ENCODE results near the gene INAFM1. TPM values are rescaled to one million over a fixed set of nuclear protein-coding genes. Genes with fewer than 3 reads are reported as not detected.
A peak's percentile ranks its signal among the peaks of the same experiment; 100 is the strongest.

INAFM1 gene
- total and polyA plus RNA-seq, 9 of the 15 experiments (the other 6 are each of a cell fraction or from before 2014, with no cell fraction given), result 0.71 to 30.9 (median 3.1) TPM

DNA sequence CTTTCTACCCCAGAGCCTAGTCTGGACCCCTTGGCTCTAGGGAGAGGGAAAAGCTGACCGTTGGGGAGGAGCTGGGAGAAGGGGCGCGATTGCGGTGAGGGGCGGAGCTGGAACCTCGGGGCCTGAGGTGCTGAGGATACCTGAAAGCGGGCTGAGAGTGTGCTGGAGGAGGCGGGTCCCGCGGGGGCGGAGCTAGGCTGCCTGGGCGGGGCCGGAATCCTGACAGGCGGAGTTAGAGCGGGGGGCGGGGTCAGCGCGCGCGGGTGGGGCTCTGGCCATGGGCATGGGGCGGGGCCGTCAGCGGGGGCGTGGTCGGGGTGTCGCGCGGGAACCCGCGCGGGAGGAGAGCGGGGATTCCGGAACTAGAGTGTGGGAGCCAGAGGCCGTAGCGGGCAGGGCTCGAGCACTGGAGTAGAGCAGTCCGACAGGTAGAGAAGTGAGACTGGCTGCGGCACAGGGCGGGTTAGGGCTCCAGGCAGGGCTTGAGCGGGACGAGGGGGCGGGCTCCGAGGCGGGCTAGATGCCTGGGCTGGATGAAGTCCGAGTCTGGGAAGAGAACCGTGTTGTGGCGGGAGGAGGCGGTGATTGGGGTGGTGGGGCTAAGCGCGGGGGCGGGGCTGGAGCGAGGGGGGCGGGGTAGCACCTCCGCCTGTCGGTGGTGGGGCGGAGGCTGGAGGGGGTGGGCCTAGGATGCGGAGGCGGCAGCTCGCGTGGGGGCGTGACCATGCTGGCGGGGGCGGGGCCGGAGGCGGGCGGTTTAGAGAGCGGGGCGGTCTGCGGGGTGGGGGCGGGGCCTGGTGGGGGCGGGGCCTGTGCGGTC lies at the start of gene INAFM1 (continued):
- no peak for TF ChIP-seq FOXK1 (CRISPR knock-in tag; IDR thresholded peaks at IDR 0.05; ENCODE audit: borderline replicate concordance)
- no peak for TF ChIP-seq HSF4 (CRISPR knock-in tag; IDR thresholded peaks at IDR 0.05; ENCODE audit: borderline replicate concordance)
- no peak for TF ChIP-seq SIX5 (IDR thresholded peaks at IDR 0.05; ENCODE audit: borderline replicate concordance in 1 of 2, insufficient read depth in 1 of 2, low read depth in 1 of 2, low read length in 2 of 2)
- TF ChIP-seq NRF1 (conservative IDR thresholded peaks at IDR 0.05 in 1 of 2, IDR thresholded peaks at IDR 0.05 in 1 of 2), result peak; percentile 66 to 67
- peak; percentile 73; the same call in 1 of the 2 replicates for TF ChIP-seq HIVEP1 (CRISPR knock-in tag; IDR thresholded peaks at IDR 0.05)
- no peak for TF ChIP-seq SMARCE1 (IDR thresholded peaks at IDR 0.05)
- TF ChIP-seq ZNF212 (CRISPR knock-in tag; IDR thresholded peaks at IDR 0.05), result no peak; the same call in 1 of the 2 replicates
- TF ChIP-seq NBN (IDR thresholded peaks at IDR 0.05; ENCODE audit: low read depth), result peak; percentile 27; the same call in 1 of the 2 replicates
- no peak for TF ChIP-seq SOX6 (IDR thresholded peaks at IDR 0.05)
- TF ChIP-seq THRA (IDR thresholded peaks at IDR 0.05), result no peak
- no peak for TF ChIP-seq GABPA (tag; conservative IDR thresholded peaks at IDR 0.05; ENCODE audit: low read depth)
- no peak for TF ChIP-seq NCOA2 (IDR thresholded peaks at IDR 0.05; ENCODE audit: partially characterized antibody in 2 of 2)
- no peak for TF ChIP-seq ZNF3 (CRISPR knock-in tag; IDR thresholded peaks at IDR 0.05)
- TF ChIP-seq, protein P1, sequence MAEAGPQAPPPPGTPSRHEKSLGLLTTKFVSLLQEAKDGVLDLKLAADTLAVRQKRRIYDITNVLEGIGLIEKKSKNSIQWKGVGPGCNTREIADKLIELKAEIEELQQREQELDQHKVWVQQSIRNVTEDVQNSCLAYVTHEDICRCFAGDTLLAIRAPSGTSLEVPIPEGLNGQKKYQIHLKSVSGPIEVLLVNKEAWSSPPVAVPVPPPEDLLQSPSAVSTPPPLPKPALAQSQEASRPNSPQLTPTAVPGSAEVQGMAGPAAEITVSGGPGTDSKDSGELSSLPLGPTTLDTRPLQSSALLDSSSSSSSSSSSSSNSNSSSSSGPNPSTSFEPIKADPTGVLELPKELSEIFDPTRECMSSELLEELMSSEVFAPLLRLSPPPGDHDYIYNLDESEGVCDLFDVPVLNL (CRISPR knock-in tag; IDR thresholded peaks at IDR 0.05; ENCODE audit: low read depth), result no peak
- peak; percentile 25; the same call in 1 of the 2 replicates for TF ChIP-seq ZBED1 (IDR thresholded peaks at IDR 0.05)
- TF ChIP-seq KAT8 (IDR thresholded peaks at IDR 0.05; ENCODE audit: low read depth), result no peak
- no peak for TF ChIP-seq CEBPG (CRISPR knock-in tag; IDR thresholded peaks at IDR 0.05)
- TF ChIP-seq CEBPG (tag; conservative IDR thresholded peaks at IDR 0.05 in 1 of 2, IDR thresholded peaks at IDR 0.05 in 1 of 2), result no peak
- TF ChIP-seq FOXA3 (CRISPR knock-in tag; conservative IDR thresholded peaks at IDR 0.05 in 1 of 2, IDR thresholded peaks at IDR 0.05 in 1 of 2), result no peak
- no peak for TF ChIP-seq ZNF507 (tag; conservative IDR thresholded peaks at IDR 0.05)
- peak; percentile 40 for TF ChIP-seq SAP30 (IDR thresholded peaks at IDR 0.05; ENCODE audit: borderline replicate concordance, insufficient read depth, low read depth, low read length, poor library complexity, severe bottlenecking)

Measured in K562 (cell line).